Adrenal gland (tissue), 12 donors: ENCODE data around the gene SRM. TPM values are rescaled to one million over a fixed set of nuclear protein-coding genes. Genes with fewer than 3 reads are reported as not detected.

Source experiments
- DNase-seq, 7 donors: peaks; one replicate each; pipeline ENCODE4 v3.0.0-alpha.2; 2019 to 2020
- H3K27ac ChIP-seq, 5 donors: fragments of 200-600 bp; sonication (generic) in 4 of 5; 1 replicate in 3 of 5; 2 replicates in 2 of 5; pipeline versions ENCODE4 v1.5.1 to v1.8.0; 2016 to 2020; ENCODE audit warnings: mild to moderate bottlenecking in 1 of 5
- H3K27me3 ChIP-seq: fragments of 200-600 bp; 2 replicates; pipeline ENCODE4 v1.8.0; 2021
- H3K36me3 ChIP-seq, 2 donors: fragments of 200-600 bp; replicated peaks in 1 of 2; 1 replicate in 1 of 2; 2 replicates in 1 of 2; pipeline versions ENCODE4 v1.5.1 to v1.8.0; 2018 to 2022
- H3K4me1 ChIP-seq, 2 donors: fragments of 200-600 bp; replicated peaks in 1 of 2; 1 replicate in 1 of 2; 2 replicates in 1 of 2; pipeline versions ENCODE4 v1.5.1 to v1.8.0; 2018 to 2021
- H3K4me3 ChIP-seq, 4 donors: fragments of 200-600 bp; sonication (generic) in 3 of 4; one replicate each; pipeline ENCODE4 v1.5.1; 2016 to 2018
- H3K9me3 ChIP-seq, 3 donors: fragments of 200-600 bp; sonication (generic) in 1 of 3; replicated peaks in 1 of 3; 1 replicate in 2 of 3; 2 replicates in 1 of 3; pipeline versions ENCODE4 v1.5.1 to v1.8.0; 2016 to 2021
- CTCF ChIP-seq, 6 experiments: fragments of 450-650 bp in 4 of 6; fragments of 200-600 bp in 2 of 6; sonication (generic) in 1 of 6; IDR thresholded peaks; 1 replicate in 5 of 6; 2 replicates in 1 of 6; pipeline versions ENCODE4 v1.5.1 to v1.8.0; 2016 to 2021; ENCODE audit warnings: antibody characterized with exemption in 6 of 6, mild to moderate bottlenecking in 2 of 6, moderate library complexity in 1 of 6
- POLR2A ChIP-seq, 2 donors: fragments of 450-650 bp; IDR thresholded peaks; one replicate each; pipeline ENCODE4 v1.6.1; 2017; ENCODE audit warnings: antibody characterized with exemption in 2 of 2, mild to moderate bottlenecking in 2 of 2, moderate library complexity in 1 of 2
- WGBS, 4 donors: extraction: QIAGEN DNeasy Blood & Tissue Kit in 2 of 4; methylation state at CpG; one replicate each; pipeline versions ENCODE4 v1.1.5 to v1.1.7; 2013 to 2017; 5-methylcytosine and 5-hydroxymethylcytosine counted together
- intact Hi-C, 2 donors: fragments of 100-400 bp; cut with DNase I; formaldehyde crosslinking; loops; one replicate each; pipeline versions ENCODE4 v1.14.1 to v1.15.0; 2022 to 2023
- polyA plus RNA-seq, 3 donors: library from polyadenylated mRNA; stranded (reverse); fragments of 200-250 nt in 2 of 3; fragments of 350-450 nt in 1 of 3; fragmentation: Illumina TruSeq in 1 of 3; extraction: RNeasy Lipid Tissue Mini Kit (QIAGEN cat#74804) in 1 of 3; gene quantifications; one replicate each; pipeline ENCODE4 v1.2.3, GENCODE V29; 2013 to 2014
- total RNA-seq, 9 donors: library from RNA; depleted of rRNA in 4 of 9; stranded (reverse); fragments of >200 nt in 4 of 9; fragments of 120-200 nt in 1 of 9; fragmentation: NEBNext Ultra II Directional in 1 of 9; extraction: Animal tissue kit (Norgen Biotek cat#: 25700) in 1 of 9; gene quantifications; one replicate each; pipeline versions ENCODE4 v1.1.0 to v1.2.4, GENCODE V29; 2013 to 2023
- donor health status: healthy with polysubstance abuse.
- donor health status: Bipolar disorder and iron deficiency.
- donor health status: DM: yes; HTN: yes; CAD: no.
- donor health status: DM: no; HTN: no; CAD: no.
- donor health status: DM: no; HTN: no; CAD: no.
- donor health status: DM: yes; HTN: yes; CAD: no.

The SRM gene
- total and polyA plus RNA-seq, 12 donors, result 14.9 to 243 (median 54.5) TPM

- no peaks in the 10 kb centered on the region for H3K9me3 ChIP-seq
- H3K27me3 ChIP-seq, result no peaks in the 10 kb centered on the region
- DNase-seq, result no peak
- TF ChIP-seq CTCF (IDR thresholded peaks at IDR 0.05) (no peak), POLR2A (IDR thresholded peaks at IDR 0.05) (no peak)
- H3K4me3 ChIP-seq, result peak overlapping the region; percentile 46 to 94 (median 66)
- peak overlapping the region in 1 of 5 donors; percentile 88 for H3K27ac ChIP-seq
- H3K4me1 ChIP-seq, result peaks cover 15 to 22% of the 10 kb centered on the region in 2 donors
- intact Hi-C loops, result no loop called here
- WGBS, 4 donors, result 1 to 10% (median 1%) methylated on average over 11 to 71 of the region's 72 CpGs
- H3K36me3 ChIP-seq, result peaks cover 0 to 30% of the 10 kb centered on the region in 2 donors
Observed at GRCh38 chr1:11059155-11059967, 457 bp downstream of the SRM start.

- H3K9me3 ChIP-seq, result no peaks in the 10 kb centered on the region
- peak overlapping the region in 3 of 4 donors; percentile 46 to 94 (median 72) for H3K4me3 ChIP-seq
- TF ChIP-seq POLR2A (IDR thresholded peaks at IDR 0.05), result no peak
- TF ChIP-seq CTCF (IDR thresholded peaks at IDR 0.05), result no peak
- no peak overlapping the region for H3K27ac ChIP-seq
- peaks cover 0 to 29% of the 10 kb centered on the region in 2 donors for H3K36me3 ChIP-seq
- no peak for DNase-seq
- H3K4me1 ChIP-seq, result peaks cover 15 to 22% of the 10 kb centered on the region in 2 donors
- WGBS, 4 donors, result 51 to 90% (median 70%) methylated on average over 4 to 28 of the region's 28 CpGs
- intact Hi-C loops, result no loop called here
- no peaks in the 10 kb centered on the region for H3K27me3 ChIP-seq
Observed at GRCh38 chr1:11058595-11059154, 1.1 kb downstream of the SRM start.

- Histone ChIP-seq H3K27me3 (no peaks in the 10 kb centered on the region), H3K9me3 (no peaks in the 10 kb centered on the region), H3K27ac (no peak overlapping the region), H3K4me3 (no peak overlapping the region), H3K4me1 (peaks cover 15 to 22% of the 10 kb centered on the region in 2 donors), H3K36me3 (peaks cover 0 to 24% of the 10 kb centered on the region in 2 donors)
- intact Hi-C loops, result no loop called here
- DNase-seq, result no peak
- 94 to 98% (median 96%) methylated on average over 10 to 14 of the region's 14 CpGs for WGBS, 4 donors
- TF ChIP-seq CTCF (IDR thresholded peaks at IDR 0.05) (no peak), POLR2A (IDR thresholded peaks at IDR 0.05) (no peak)
Observed at GRCh38 chr1:11058026-11058425, 1.8 kb downstream of the SRM start.

GRCh38 chr1:11057477-11057876 is 2.3 kb downstream of the SRM start:
- H3K27me3 ChIP-seq, result no peaks in the 10 kb centered on the region
- TF ChIP-seq POLR2A (IDR thresholded peaks at IDR 0.05), result no peak
- no peak for TF ChIP-seq CTCF (IDR thresholded peaks at IDR 0.05)
- WGBS, 4 donors, result 90 to 96% (median 94%) methylated on average over 8 of the region's 8 CpGs
- H3K9me3 ChIP-seq, result no peaks in the 10 kb centered on the region
- H3K4me1 ChIP-seq, result peaks cover 15 to 22% of the 10 kb centered on the region in 2 donors
- peaks cover 0 to 23% of the 10 kb centered on the region in 2 donors for H3K36me3 ChIP-seq
- intact Hi-C loops, result no loop called here
- H3K27ac ChIP-seq, result no peak overlapping the region
- H3K4me3 ChIP-seq, result no peak overlapping the region
- DNase-seq, result no peak
